22Rv1 (cell line): ENCODE results near the gene SBNO2.
A peak's percentile ranks its signal among the peaks of the same experiment; 100 is the strongest.

Source experiments
- H3K27ac ChIP-seq: fragments of 450-650 bp; 2 replicates; pipeline ENCODE4 v1.5.1; 2017
- CTCF ChIP-seq: fragments of 450-650 bp; IDR thresholded peaks from 2 replicates; pipeline ENCODE4 v1.5.1; 2017; ENCODE audit warnings: mild to moderate bottlenecking
- ZFX ChIP-seq: fragments of 450-650 bp; IDR thresholded peaks from 2 replicates; pipeline ENCODE4 v1.6.1; 2017; ENCODE audit warnings: antibody characterized with exemption, borderline replicate concordance

SBNO2 gene, protein sequence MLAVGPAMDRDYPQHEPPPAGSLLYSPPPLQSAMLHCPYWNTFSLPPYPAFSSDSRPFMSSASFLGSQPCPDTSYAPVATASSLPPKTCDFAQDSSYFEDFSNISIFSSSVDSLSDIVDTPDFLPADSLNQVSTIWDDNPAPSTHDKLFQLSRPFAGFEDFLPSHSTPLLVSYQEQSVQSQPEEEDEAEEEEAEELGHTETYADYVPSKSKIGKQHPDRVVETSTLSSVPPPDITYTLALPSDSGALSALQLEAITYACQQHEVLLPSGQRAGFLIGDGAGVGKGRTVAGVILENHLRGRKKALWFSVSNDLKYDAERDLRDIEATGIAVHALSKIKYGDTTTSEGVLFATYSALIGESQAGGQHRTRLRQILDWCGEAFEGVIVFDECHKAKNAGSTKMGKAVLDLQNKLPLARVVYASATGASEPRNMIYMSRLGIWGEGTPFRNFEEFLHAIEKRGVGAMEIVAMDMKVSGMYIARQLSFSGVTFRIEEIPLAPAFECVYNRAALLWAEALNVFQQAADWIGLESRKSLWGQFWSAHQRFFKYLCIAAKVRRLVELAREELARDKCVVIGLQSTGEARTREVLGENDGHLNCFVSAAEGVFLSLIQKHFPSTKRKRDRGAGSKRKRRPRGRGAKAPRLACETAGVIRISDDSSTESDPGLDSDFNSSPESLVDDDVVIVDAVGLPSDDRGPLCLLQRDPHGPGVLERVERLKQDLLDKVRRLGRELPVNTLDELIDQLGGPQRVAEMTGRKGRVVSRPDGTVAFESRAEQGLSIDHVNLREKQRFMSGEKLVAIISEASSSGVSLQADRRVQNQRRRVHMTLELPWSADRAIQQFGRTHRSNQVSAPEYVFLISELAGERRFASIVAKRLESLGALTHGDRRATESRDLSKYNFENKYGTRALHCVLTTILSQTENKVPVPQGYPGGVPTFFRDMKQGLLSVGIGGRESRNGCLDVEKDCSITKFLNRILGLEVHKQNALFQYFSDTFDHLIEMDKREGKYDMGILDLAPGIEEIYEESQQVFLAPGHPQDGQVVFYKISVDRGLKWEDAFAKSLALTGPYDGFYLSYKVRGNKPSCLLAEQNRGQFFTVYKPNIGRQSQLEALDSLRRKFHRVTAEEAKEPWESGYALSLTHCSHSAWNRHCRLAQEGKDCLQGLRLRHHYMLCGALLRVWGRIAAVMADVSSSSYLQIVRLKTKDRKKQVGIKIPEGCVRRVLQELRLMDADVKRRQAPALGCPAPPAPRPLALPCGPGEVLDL (N-terminal part only)

DNA sequence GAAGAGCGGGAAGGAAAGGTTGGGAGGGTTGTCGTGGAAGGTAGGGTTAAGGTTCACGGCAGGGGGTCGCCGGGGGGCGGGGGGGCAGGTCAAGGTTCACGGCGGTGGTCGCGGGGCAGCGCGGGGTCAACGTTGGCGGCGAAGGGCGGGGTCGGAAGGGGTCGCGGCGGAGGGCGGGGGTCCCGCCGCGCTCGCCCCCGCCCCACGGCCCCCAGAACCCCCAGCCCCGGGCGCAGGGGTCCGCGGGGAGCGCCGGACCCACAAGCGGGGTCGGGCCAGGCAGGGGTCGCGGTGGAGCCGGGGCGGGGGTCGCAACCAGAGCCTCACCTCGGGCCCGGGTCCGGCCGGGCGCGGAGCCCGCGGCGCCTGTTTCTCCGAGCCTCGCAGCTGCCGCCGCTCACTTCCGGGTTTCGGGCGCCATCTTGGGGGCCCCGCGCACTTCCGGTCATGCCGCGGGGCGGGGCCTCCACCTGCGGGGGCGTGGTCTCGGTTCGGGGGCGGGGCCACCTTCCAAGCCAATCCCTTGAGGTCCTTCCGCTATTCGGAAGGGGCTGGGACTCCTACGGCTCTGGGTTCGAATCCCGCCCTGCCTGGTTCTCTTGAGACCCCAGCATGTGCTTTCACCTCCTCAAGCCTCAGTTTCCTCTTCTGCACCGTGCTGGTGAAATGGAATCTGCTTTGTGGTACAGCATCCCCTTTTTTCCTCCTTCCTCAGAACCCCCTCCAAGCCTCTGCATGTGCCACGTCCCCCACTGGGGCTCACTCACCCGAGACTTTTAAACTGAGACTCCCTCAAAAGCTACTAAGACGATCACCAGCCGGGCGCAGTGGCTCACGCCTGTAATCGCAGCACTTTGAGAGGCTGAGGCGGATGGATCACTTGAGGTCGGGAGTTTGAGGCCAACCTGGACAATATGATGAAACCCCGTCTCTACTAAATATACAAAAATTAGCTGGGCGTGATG is at the start of gene SBNO2:
Gene SBNO2 (minus strand): TSS at position 424 of the 965 bp plus-strand sequence. CDS start 19,992 bp downstream, outside the sequence.
- TF ChIP-seq ZFX (no peak), CTCF (no peak)
- peak within 1 kb of the TSS; percentile 99 for H3K27ac ChIP-seq

DNA sequence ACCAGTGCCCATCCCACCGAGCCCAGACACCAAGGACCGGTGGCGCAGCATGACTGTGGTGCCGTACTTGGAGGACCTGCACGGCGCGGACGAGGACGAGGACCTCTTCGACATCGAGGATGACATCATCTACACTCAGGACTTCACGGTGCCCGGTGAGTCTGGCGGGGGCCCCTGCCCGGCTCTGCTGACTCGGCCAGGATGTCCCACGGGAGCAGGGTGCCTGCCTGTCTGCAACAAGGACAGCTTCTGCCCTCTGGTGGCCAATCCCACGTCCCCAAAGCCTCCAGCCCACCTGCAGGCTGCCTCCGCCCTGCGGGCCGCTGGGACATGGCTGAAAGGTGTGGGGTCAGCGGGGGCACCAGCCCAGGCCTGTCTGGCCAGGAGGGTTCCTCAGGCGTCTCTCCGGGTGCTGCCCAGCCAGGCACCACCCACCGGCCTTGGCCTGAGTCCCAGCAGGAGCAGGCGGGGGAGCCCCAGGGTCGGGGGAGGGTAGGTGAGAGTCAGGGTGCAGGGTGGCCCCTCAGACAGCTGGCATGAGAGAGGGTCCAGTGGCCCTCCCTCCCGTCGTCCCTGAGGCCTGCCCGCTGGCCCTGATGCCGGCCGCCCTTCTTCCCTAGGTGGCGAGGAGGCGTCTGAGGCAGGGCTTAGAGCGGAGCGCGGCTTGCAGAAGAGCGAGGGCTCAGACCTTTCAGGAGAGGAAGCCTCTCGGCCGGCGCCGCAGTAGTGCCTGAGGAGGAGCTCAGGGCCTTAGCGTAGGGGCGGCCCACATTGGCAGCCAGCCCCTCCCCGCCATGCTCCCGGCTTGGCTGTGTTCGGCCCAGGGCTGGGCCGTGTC is 49.2 kb upstream of the SBNO2 start:
- TF ChIP-seq CTCF (peak; percentile 64), ZFX (no peak)
- no peak overlapping the region for H3K27ac ChIP-seq

GRCh38 chr19:1222394-1222793 is 48.3 kb upstream of the SBNO2 start:
- H3K27ac ChIP-seq: no peak overlapping the region
- no peak for TF ChIP-seq ZFX
- TF ChIP-seq CTCF: no peak

DNA sequence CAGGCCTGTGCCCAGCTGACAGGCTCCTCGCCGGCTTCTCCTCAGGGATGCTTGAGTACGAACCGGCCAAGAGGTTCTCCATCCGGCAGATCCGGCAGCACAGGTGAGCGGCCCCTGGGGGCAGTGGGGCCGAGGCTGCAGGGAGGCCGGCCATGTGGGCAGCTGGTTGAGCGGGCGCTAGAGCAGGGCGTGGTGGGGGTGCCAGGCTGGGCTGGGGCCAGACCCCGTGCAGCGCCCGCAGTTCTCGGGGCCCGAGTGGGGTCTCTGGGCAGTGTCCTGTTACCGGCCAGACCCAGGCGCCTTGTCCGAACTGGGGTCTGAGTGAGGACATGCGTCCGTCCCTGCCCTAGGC is 47.8 kb upstream of the SBNO2 start:
- TF ChIP-seq CTCF (no peak), ZFX (no peak)

GRCh38 chr19:1220976-1221903 is 47.2 kb upstream of the SBNO2 start:
- TF ChIP-seq CTCF: peak; percentile 67
- no peak for TF ChIP-seq ZFX
- H3K27ac ChIP-seq: no peak overlapping the region

More for the DNA sequence above, 47.8 kb upstream of the SBNO2 start:
- H3K27ac ChIP-seq: no peak overlapping the region
